GM12878 (cell line): ENCODE measurements around the gene SLC36A3. TPM values are rescaled to one million over a fixed set of nuclear protein-coding genes. Genes with fewer than 3 reads are reported as not detected.

ENCODE experiments used
- ATAC-seq: fragments of 200-7000 bp; cut with Tn5 transposase; 3 replicates; pipeline ENCODE4 v1.9.1; 2020; ENCODE audit warnings: mild to moderate bottlenecking, moderate library complexity
- BruUV-seq: library from RNA; stranded (reverse); fragments of 400-500 nt; replicated peaks from 2 replicates; lab custom pipeline; 2021; lab: Mats Ljungman, UMichigan
- CTCF ChIA-PET: fragments of 300-600 bp; sonication (Branson Sonifier 250); formaldehyde crosslinking; extraction: SDS; loops from one replicate; lab custom pipeline; 2021; ENCODE audit warnings: inconsistent platforms; lab: Yijun Ruan, JAX
- POLR2A ChIA-PET: fragments of 350-600 bp; formaldehyde crosslinking; extraction: SDS; loops from one replicate; lab custom pipeline; 2021; ENCODE audit warnings: inconsistent platforms; lab: Charles Lee
- RAD21 ChIA-PET: fragments of 300-600 bp; sonication (Branson Sonifier 250); formaldehyde crosslinking; loops from one replicate; lab custom pipeline; 2023; ENCODE audit warnings: antibody characterized with exemption; ENCODE audit not compliant: unreplicated experiment; lab: Charles Lee
- SMC1A ChIA-PET: fragments of 300-600 bp; sonication (Branson Sonifier 250); formaldehyde crosslinking; loops from one replicate; lab custom pipeline; 2023; ENCODE audit not compliant: unreplicated experiment, uncharacterized antibody; lab: Charles Lee
- DNase-seq: peaks from one replicate; pipeline ENCODE4 v3.0.0-alpha.2; 2011; ENCODE audit warnings: low read depth, low spot score
- FAIRE-seq: peaks from 3 replicates; lab custom pipeline; 2011; peaks lifted over from hg19 to GRCh38; lab: Jason Lieb, UNC
- H2AFZ ChIP-seq: 2 replicates; pipeline ENCODE4 v1.6.0; 2011; ENCODE audit warnings: low read depth, low read length, control low read depth; ENCODE audit not compliant: control insufficient read depth
- H3K27ac ChIP-seq: 2 replicates; pipeline ENCODE4 v1.5.1; 2011; ENCODE audit warnings: control low read depth; ENCODE audit not compliant: control insufficient read depth, insufficient read depth
- H3K27me3 ChIP-seq, 2 experiments: replicated peaks in 1 of 2; 2 replicates each; pipeline versions ENCODE4 v1.6.0 to v1.6.1; 2011; ENCODE audit warnings: low read length in 1 of 2; ENCODE audit not compliant: control insufficient read depth in 2 of 2, insufficient read depth in 2 of 2
- H3K36me3 ChIP-seq, 2 experiments: 2 replicates each; pipeline ENCODE4 v1.5.1; 2011; ENCODE audit warnings: low read length in 1 of 2; ENCODE audit not compliant: control insufficient read depth in 2 of 2, insufficient read depth in 2 of 2
- H3K4me1 ChIP-seq: 2 replicates; pipeline ENCODE4 v1.6.1; 2011; ENCODE audit warnings: mild to moderate bottlenecking, low read length, moderate library complexity, mixed read lengths; ENCODE audit not compliant: control insufficient read depth, insufficient read depth
- H3K4me2 ChIP-seq: 2 replicates; pipeline ENCODE4 v1.6.0; 2011; ENCODE audit warnings: control low read depth; ENCODE audit not compliant: control insufficient read depth, insufficient read depth
- H3K4me3 ChIP-seq: fragments of 200-600 bp; sonication (generic); 2 replicates; pipeline ENCODE4 v1.5.1; 2016
- H3K79me2 ChIP-seq: 2 replicates; pipeline ENCODE4 v1.6.0; 2011; ENCODE audit warnings: low read length; ENCODE audit not compliant: control insufficient read depth, insufficient read depth
- H3K9ac ChIP-seq: 2 replicates; pipeline ENCODE4 v1.8.0; 2011; ENCODE audit warnings: low read length, control low read depth, mixed read lengths; ENCODE audit not compliant: control insufficient read depth, insufficient read depth
- H3K9me3 ChIP-seq: replicated peaks from 3 replicates; pipeline ENCODE4 v1.5.1; 2011; ENCODE audit warnings: mild to moderate bottlenecking, low read length; ENCODE audit not compliant: control insufficient read depth, insufficient read depth
- H4K20me1 ChIP-seq: 2 replicates; pipeline ENCODE4 v1.6.0; 2011; ENCODE audit not compliant: control insufficient read depth, insufficient read depth
- BCL11A ChIP-seq: IDR thresholded peaks from 2 replicates; pipeline ENCODE4 v1.6.1; 2011; ENCODE audit warnings: low read depth, low read length
- BHLHE40 ChIP-seq, 2 experiments: fragments of 450-650 bp in 1 of 2; IDR thresholded peaks; 2 replicates each; pipeline ENCODE4 v1.6.1; 2011 to 2017; ENCODE audit warnings: low read depth in 2 of 2, borderline replicate concordance in 1 of 2, improper control_type of control experiment in 1 of 2, low read length in 1 of 2, mild to moderate bottlenecking in 1 of 2
- REST ChIP-seq: IDR thresholded peaks from 2 replicates; pipeline ENCODE4 v1.6.1; 2012; ENCODE audit warnings: mild to moderate bottlenecking, low read depth, low read length
- WGBS: methylation state at CpG from one replicate; pipeline ENCODE4 v1.1.6; 2016; ENCODE audit warnings: low lambda C conversion rate; ENCODE audit not compliant: insufficient replicate concordance, insufficient coverage; ENCODE audit errors: missing lambda C conversion rate; 5-methylcytosine and 5-hydroxymethylcytosine counted together
- in situ Hi-C: fragments of 300-500 bp; cut with MboI; formaldehyde crosslinking; loops from 9 replicates; pipeline ENCODE4 v1.14.3; 2018; ENCODE audit warnings: mixed read lengths
- intact Hi-C: fragments of 100-400 bp; cut with micrococcal nuclease; formaldehyde crosslinking; loops from one replicate; pipeline ENCODE4 v1.14.2; 2022; ENCODE audit not compliant: unreplicated experiment
- polyA plus RNA-seq, 11 experiments: library from polyadenylated mRNA; depleted of rRNA in 4 of 11; unstranded in 6 of 11; stranded (reverse) in 5 of 11; fragments of >200 nt; fragmentation: Nextera tagmentation in 4 of 11; fragmentation: Illumina TruSeq in 1 of 11; extraction: Ambion mirVana in 4 of 11; extraction: Trizol in 1 of 11; gene quantifications; 1 replicate in 1 of 11; 2 replicates in 10 of 11; pipeline versions ENCODE4 v1.2.1 to v1.2.3, GENCODE V29; 2011 to 2016; ENCODE audit warnings: inconsistent platforms in 2 of 11, missing spikeins in 2 of 11, low read depth in 1 of 11
- total RNA-seq, 4 experiments: library from RNA; depleted of rRNA in 3 of 4; stranded (reverse); fragments of >200 nt in 3 of 4; fragmentation: Illumina TruSeq in 1 of 4; extraction: Trizol in 1 of 4; gene quantifications; 2 replicates each; pipeline versions ENCODE4 v1.2.1 to v1.2.3, GENCODE V29; 2013 to 2021

SLC36A3 gene
- total and polyA plus RNA-seq, 10 of the 15 experiments (the other 5 are each of a cell fraction or from before 2014, with no cell fraction given), result 0.03 TPM; not detected in 9

- RAD21 ChIA-PET, result no interaction called here
- Histone ChIP-seq H3K27ac (no peak overlapping the region), H3K9ac (no peak overlapping the region), H3K36me3 (no peaks in the 10 kb centered on the region), H3K4me3 (no peak overlapping the region), H3K9me3 (no peaks in the 10 kb centered on the region), H3K4me1 (no peaks in the 10 kb centered on the region), H4K20me1 (no peaks in the 10 kb centered on the region), H3K27me3 (peaks cover 0 to 2% of the 10 kb centered on the region in 2 experiments; a peak in 1 of 4 replicates), H3K79me2 (no peaks in the 10 kb centered on the region), H3K4me2 (no peak overlapping the region), H2AFZ (no peak overlapping the region)
- ATAC-seq (no peak), FAIRE-seq (no peak), DNase-seq (no peak)
- no TSS peak for BruUV-seq
- 21% methylated on average over 6 of the region's 6 CpGs for WGBS
- in situ Hi-C loops, result no loop called here
- no peak for TF ChIP-seq BCL11A
- no peak for TF ChIP-seq BHLHE40 (IDR thresholded peaks at IDR 0.05; ENCODE audit: borderline replicate concordance in 1 of 2, low read depth in 2 of 2, low read length in 1 of 2)
- no peak for TF ChIP-seq REST
- POLR2A ChIA-PET, result no interaction called here
- intact Hi-C loops, result no loop called here
- CTCF ChIA-PET, result interaction anchor here (1.0 kb wide), 1 partner anchor 33 kb away, joined by 4 read pairs; no protein-coding TSS in a partner anchor
- SMC1A ChIA-PET, result interaction anchor here (0.7 to 1.0 kb wide), 3 partner anchors 9 to 174 kb away, joined by 3 to 4 read pairs (median 3); no protein-coding TSS in a partner anchor
These were observed 45.2 kb upstream of the SLC36A3 start for GRCh38 chr5:151348789-151349188.
